ENCODE data around the gene HTT. TPM values are rescaled to one million over a fixed set of nuclear protein-coding genes. Genes with fewer than 3 reads are reported as not detected.

The HTT gene
- total and polyA plus RNA-seq, 2 of the 13 experiments (the other 11 are each of a cell fraction or from before 2014, with no cell fraction given) = 17.5 to 19.5 TPM

- TF ChIP-seq ZUFSP (CRISPR knock-in tag; IDR thresholded peaks at IDR 0.05; ENCODE audit: borderline replicate concordance) (no peak), XRCC5 (optimal IDR thresholded peaks at IDR 0.05; ENCODE audit: low read length) (peak; percentile 26), MXI1 (IDR thresholded peaks at IDR 0.05; ENCODE audit: borderline replicate concordance, low read depth, low read length) (no peak), KDM2A (CRISPR knock-in tag; IDR thresholded peaks at IDR 0.05; ENCODE audit: borderline replicate concordance, low read depth) (peak; percentile 16; the same call in 1 of the 2 replicates), KAT2B (IDR thresholded peaks at IDR 0.05; ENCODE audit: borderline replicate concordance, low read depth, low read length) (no peak), PATZ1 (CRISPR knock-in tag; IDR thresholded peaks at IDR 0.05) (0 out of 2 replicates have a peak, but pooled peaks have one; percentile 23), SAFB2 (CRISPR knock-in tag; IDR thresholded peaks at IDR 0.05; ENCODE audit: borderline replicate concordance, low read depth) (0 out of 2 replicates have a peak, but pooled peaks have one; percentile 26), ZNF263 (CRISPR knock-in tag; IDR thresholded peaks at IDR 0.05) (0 out of 2 replicates have a peak, but pooled peaks have one; percentile 16), ZNF337 (CRISPR knock-in tag; IDR thresholded peaks at IDR 0.05; ENCODE audit: borderline replicate concordance, low read depth) (0 out of 2 replicates have a peak, but pooled peaks have one; percentile 44), GLMP (CRISPR knock-in tag; IDR thresholded peaks at IDR 0.05; ENCODE audit: borderline replicate concordance) (no peak), KDM5B (CRISPR knock-in tag; IDR thresholded peaks at IDR 0.05; ENCODE audit: borderline replicate concordance) (peak; percentile 53; the same call in 1 of the 2 replicates), GMEB1 (CRISPR knock-in tag; IDR thresholded peaks at IDR 0.05; ENCODE audit: borderline replicate concordance) (0 out of 2 replicates have a peak, but pooled peaks have one; percentile 27), ZEB1 (IDR thresholded peaks at IDR 0.05; ENCODE audit: insufficient replicate concordance, low read depth) (peak; percentile 85), TEAD3 (CRISPR knock-in tag; optimal IDR thresholded peaks at IDR 0.05; ENCODE audit: borderline replicate concordance) (peak; percentile 10), PCBP1 (IDR thresholded peaks at IDR 0.05; ENCODE audit: borderline replicate concordance, low read depth, low read length) (0 out of 2 replicates have a peak, but pooled peaks have one; percentile 51), POLR2AphosphoS2 (IDR thresholded peaks at IDR 0.05; ENCODE audit: low read depth, low read length) (no peak), ZFY (CRISPR knock-in tag; IDR thresholded peaks at IDR 0.05) (peak; percentile 40; the same call in 1 of the 2 replicates), ZNF121 (CRISPR knock-in tag; IDR thresholded peaks at IDR 0.05) (no peak), E2F1 (CRISPR knock-in tag; IDR thresholded peaks at IDR 0.05) (no peak), ZNF788 (CRISPR knock-in tag; IDR thresholded peaks at IDR 0.05; ENCODE audit: borderline replicate concordance) (peak; percentile 60; the same call in 1 of the 2 replicates), STAG1 (CRISPR knock-in tag; IDR thresholded peaks at IDR 0.05) (peak; percentile 7; the same call in 1 of the 2 replicates), MEIS1 (CRISPR knock-in tag; IDR thresholded peaks at IDR 0.05; ENCODE audit: borderline replicate concordance) (0 out of 2 replicates have a peak, but pooled peaks have one; percentile 32)
These were observed 176.0 kb downstream of the HTT start (continued) for GRCh38 chr4:3250438-3250955.

Measured in HepG2 (cell line).